WTC11 (cell line): Measurements from ENCODE around the gene ZNF341.

ENCODE experiments used
- NR2C2 ChIP-seq: sonication (generic); formaldehyde crosslinking; IDR thresholded peaks from 2 replicates; pipeline ENCODE4 v1.8.0; 2022; ENCODE audit warnings: mild to moderate bottlenecking, missing genetic modification reagents
- NR3C1 ChIP-seq: sonication (generic); formaldehyde crosslinking; conservative IDR thresholded peaks from 2 replicates; pipeline ENCODE4 v1.8.1; 2023; ENCODE audit warnings: low read depth, mild to moderate bottlenecking, missing genetic modification reagents
- TF ChIP-seq, protein P1 (sequence below): fragments of 200-600 bp; IDR thresholded peaks from 2 replicates; pipeline ENCODE4 v1.8.0; 2022; ENCODE audit warnings: antibody characterized with exemption
- TF ChIP-seq, protein P2 (sequence below): sonication (generic); formaldehyde crosslinking; IDR thresholded peaks from 2 replicates; pipeline ENCODE4 v1.8.0; 2022; ENCODE audit warnings: mild to moderate bottlenecking, missing genetic modification reagents
- TF ChIP-seq, protein P3 (sequence below): sonication (generic); formaldehyde crosslinking; IDR thresholded peaks from 2 replicates; pipeline ENCODE4 v1.8.1; 2022; ENCODE audit warnings: low read depth, missing genetic modification reagents, borderline replicate concordance

DNA sequence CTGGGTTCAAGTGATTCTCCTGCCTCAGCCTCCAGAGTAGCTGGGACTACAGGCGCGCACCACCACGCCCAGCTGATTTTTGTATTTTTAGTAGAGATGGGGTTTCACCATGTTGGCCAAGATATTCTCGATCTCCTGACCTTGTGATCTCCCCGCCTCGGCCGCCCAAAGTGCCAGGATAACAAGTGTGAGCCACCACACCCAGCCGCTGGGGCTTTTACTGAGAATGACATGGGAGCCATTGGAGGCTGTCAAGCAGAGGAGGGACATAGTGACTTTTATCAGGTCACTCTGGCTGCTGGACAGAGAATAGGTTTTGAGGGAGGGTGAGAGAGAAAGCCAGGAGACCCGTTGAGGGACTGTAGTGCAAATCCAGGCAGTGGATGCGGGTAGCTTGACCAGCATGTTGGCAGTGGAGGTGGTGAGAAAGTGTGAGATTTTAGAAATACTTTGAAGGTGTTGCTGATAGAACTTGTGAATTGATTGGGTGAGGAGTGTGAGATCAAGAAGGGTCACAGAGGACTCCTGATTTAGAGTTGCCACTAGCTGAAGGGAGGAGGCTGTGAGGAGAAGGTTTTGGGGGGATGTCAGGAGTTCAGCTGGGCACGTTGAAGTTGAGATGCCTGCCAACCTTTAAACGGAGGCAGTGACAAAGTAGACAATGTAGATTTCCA lies 14.7 kb downstream of the ZNF341 start:
- TF ChIP-seq, protein P1, sequence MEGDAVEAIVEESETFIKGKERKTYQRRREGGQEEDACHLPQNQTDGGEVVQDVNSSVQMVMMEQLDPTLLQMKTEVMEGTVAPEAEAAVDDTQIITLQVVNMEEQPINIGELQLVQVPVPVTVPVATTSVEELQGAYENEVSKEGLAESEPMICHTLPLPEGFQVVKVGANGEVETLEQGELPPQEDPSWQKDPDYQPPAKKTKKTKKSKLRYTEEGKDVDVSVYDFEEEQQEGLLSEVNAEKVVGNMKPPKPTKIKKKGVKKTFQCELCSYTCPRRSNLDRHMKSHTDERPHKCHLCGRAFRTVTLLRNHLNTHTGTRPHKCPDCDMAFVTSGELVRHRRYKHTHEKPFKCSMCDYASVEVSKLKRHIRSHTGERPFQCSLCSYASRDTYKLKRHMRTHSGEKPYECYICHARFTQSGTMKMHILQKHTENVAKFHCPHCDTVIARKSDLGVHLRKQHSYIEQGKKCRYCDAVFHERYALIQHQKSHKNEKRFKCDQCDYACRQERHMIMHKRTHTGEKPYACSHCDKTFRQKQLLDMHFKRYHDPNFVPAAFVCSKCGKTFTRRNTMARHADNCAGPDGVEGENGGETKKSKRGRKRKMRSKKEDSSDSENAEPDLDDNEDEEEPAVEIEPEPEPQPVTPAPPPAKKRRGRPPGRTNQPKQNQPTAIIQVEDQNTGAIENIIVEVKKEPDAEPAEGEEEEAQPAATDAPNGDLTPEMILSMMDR: no peak
- TF ChIP-seq, protein P2, sequence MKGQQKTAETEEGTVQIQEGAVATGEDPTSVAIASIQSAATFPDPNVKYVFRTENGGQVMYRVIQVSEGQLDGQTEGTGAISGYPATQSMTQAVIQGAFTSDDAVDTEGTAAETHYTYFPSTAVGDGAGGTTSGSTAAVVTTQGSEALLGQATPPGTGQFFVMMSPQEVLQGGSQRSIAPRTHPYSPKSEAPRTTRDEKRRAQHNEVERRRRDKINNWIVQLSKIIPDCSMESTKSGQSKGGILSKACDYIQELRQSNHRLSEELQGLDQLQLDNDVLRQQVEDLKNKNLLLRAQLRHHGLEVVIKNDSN (CRISPR knock-in tag): no peak
- no peak for TF ChIP-seq NR3C1 (CRISPR knock-in tag)
- TF ChIP-seq NR2C2 (CRISPR knock-in tag): no peak
- TF ChIP-seq, protein P3, sequence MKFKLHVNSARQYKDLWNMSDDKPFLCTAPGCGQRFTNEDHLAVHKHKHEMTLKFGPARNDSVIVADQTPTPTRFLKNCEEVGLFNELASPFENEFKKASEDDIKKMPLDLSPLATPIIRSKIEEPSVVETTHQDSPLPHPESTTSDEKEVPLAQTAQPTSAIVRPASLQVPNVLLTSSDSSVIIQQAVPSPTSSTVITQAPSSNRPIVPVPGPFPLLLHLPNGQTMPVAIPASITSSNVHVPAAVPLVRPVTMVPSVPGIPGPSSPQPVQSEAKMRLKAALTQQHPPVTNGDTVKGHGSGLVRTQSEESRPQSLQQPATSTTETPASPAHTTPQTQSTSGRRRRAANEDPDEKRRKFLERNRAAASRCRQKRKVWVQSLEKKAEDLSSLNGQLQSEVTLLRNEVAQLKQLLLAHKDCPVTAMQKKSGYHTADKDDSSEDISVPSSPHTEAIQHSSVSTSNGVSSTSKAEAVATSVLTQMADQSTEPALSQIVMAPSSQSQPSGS (CRISPR knock-in tag): no peak
